AG04450 (cell line): Measurements from ENCODE around the gene EHMT1. TPM values are rescaled to one million over a fixed set of nuclear protein-coding genes. Genes with fewer than 3 reads are reported as not detected.

Experiments
- CTCF ChIA-PET: fragments of 300-600, 350-600 bp; formaldehyde crosslinking; extraction: SDS; loops from one replicate; lab custom pipeline; 2022; ENCODE audit warnings: antibody characterized with exemption, inconsistent platforms; lab: Charles Lee
- POLR2A ChIA-PET: fragments of 350-600 bp; formaldehyde crosslinking; extraction: SDS; loops from one replicate; lab custom pipeline; 2021; ENCODE audit warnings: antibody characterized with exemption, inconsistent platforms; lab: Yijun Ruan, JAX
- DNase-seq: peaks from one replicate; pipeline ENCODE4 v3.0.0-alpha.2; 2011; ENCODE audit warnings: low read depth, low spot score
- H3K27ac ChIP-seq: one replicate; pipeline ENCODE4 v1.5.1; 2012; ENCODE audit warnings: low read depth, low read length, control low read depth
- H3K27me3 ChIP-seq: one replicate; pipeline ENCODE4 v1.6.0; 2012; ENCODE audit warnings: low read length; ENCODE audit not compliant: control insufficient read depth, insufficient read depth
- H3K4me3 ChIP-seq: 2 replicates; pipeline ENCODE4 v1.5.1; 2011; ENCODE audit warnings: mild to moderate bottlenecking, low read depth, low read length, control low read depth
- H3K9me3 ChIP-seq: 2 replicates; pipeline ENCODE4 v1.5.1; 2012; ENCODE audit warnings: low read length; ENCODE audit not compliant: control insufficient read depth, insufficient read depth
- polyA plus RNA-seq: library from polyadenylated mRNA; depleted of rRNA; stranded (reverse); fragments of >200 nt; gene quantifications from 2 replicates; pipeline ENCODE4 v1.2.3, GENCODE V29; 2011
- TF ChIP-seq, protein P1 (sequence below): IDR thresholded peaks from 2 replicates; pipeline ENCODE4 v1.5.1; 2011; ENCODE audit warnings: low read depth, low read length, control low read depth, inconsistent platforms

The EHMT1 gene
- polyA plus RNA-seq, 1 experiment, result 26.1 TPM

DNA sequence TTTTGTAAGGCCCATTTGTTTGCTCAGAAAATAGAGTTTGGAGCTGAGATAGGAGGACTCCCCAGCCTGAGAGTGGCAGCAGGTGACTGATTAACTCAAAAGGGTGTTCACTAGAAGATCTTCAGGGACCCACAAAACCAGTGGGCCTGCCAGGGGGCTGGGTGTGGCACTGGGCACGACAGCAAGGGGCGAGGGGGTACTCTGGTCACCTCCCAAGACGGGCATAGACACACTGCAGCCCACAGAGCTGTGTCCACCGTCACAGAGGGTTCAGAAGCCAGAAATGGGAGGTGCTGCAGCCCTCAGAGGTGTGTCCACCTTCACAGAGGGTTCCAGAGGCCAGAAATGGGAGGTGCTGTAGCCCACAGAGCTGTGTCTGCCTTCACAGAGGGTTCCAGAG is 183.2 kb downstream of the EHMT1 start:
- ChIA-PET POLR2A (no interaction called here), CTCF (no interaction called here)
- TF ChIP-seq, protein P1, sequence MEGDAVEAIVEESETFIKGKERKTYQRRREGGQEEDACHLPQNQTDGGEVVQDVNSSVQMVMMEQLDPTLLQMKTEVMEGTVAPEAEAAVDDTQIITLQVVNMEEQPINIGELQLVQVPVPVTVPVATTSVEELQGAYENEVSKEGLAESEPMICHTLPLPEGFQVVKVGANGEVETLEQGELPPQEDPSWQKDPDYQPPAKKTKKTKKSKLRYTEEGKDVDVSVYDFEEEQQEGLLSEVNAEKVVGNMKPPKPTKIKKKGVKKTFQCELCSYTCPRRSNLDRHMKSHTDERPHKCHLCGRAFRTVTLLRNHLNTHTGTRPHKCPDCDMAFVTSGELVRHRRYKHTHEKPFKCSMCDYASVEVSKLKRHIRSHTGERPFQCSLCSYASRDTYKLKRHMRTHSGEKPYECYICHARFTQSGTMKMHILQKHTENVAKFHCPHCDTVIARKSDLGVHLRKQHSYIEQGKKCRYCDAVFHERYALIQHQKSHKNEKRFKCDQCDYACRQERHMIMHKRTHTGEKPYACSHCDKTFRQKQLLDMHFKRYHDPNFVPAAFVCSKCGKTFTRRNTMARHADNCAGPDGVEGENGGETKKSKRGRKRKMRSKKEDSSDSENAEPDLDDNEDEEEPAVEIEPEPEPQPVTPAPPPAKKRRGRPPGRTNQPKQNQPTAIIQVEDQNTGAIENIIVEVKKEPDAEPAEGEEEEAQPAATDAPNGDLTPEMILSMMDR, result no peak
- Histone ChIP-seq H3K27ac (no peak overlapping the region), H3K9me3 (no peaks in the 10 kb centered on the region), H3K4me3 (no peak overlapping the region), H3K27me3 (no peaks in the 10 kb centered on the region)
- no peak for DNase-seq

DNA sequence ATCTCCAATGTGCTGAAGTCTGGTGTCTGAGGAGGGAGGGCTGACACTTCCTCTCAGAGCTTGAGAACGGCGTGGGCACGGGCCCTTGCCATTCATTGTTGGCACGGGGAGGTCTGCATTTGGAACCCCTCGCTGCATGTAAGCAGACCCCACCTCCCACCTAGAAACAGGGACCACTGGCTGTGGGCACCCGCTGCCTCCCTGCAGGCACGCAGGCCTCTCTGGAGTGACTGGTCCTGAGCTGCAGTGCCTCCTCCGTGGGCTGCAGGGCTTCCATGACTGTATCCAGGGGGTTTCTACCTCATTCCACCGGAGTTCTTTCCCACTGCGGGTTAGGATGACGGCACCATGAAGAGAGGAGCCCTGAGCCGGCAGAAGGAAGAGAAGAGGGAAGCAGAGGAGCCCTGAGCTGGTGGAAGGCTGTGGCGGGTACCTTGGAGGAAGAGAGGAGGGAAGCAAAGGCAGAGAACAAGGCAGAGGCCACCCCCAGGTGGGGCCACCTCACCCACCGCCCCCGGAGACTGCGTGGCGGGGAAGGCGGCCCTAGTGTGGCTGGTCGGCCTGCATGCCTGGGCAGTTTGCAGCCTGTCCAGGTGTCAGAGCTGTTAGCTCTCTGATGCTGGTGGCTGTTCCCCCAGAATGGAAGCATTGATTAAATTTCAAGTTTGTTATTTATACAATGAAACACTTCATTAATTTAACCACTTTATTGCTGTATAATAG is 183.9 kb downstream of the EHMT1 start:
- Histone ChIP-seq H3K4me3 (no peak overlapping the region), H3K27ac (no peak overlapping the region), H3K9me3 (no peaks in the 10 kb centered on the region), H3K27me3 (no peaks in the 10 kb centered on the region)
- CTCF ChIA-PET, result no interaction called here
- POLR2A ChIA-PET, result no interaction called here
- DNase-seq, result no peak
- TF ChIP-seq, protein P1, result no peak

DNA sequence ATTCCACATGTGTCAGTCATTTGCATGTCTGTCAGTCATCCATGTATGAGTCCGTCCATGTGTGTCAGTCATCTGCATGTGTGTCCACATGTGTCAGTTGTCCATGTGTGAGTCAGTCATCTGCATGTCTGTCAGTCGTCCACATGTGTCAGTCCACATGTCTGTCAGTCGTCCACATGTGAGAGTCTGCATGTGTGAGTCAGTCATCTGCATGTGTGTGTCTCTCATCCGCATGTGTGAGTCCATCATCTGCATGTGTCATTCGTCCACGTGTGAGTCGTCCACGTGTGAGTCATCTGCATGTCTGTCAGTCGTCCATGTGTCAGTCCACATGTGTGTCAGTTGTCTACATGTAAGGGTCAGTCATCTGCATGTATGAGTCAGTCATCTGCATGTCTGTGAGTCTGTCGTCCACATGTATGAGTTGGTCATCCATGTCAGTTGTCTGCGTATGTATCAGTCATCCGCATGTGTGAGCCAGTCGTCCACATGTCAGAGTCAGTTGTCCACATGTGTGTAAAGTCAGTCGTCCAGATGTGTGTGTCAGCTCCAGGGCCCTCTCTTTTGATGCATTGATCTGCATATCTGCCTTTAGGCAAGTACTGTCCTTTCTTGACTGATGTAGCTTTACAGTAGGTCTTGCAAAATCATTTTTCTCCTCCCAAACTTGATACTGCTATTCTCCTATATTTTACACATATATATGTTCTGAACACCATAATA is 186.3 kb downstream of the EHMT1 start:
- Histone ChIP-seq H3K9me3 (peaks cover 5% of the 10 kb centered on the region; the same call in 1 of the 2 replicates), H3K27me3 (no peaks in the 10 kb centered on the region), H3K4me3 (no peak overlapping the region), H3K27ac (no peak overlapping the region)
- ChIA-PET POLR2A (interaction anchor here (0.7 kb wide), 1 partner anchor 120 kb away, joined by 3 read pairs; no protein-coding TSS in a partner anchor), CTCF (no interaction called here)
- TF ChIP-seq, protein P1, result no peak
- DNase-seq, result no peak

DNA sequence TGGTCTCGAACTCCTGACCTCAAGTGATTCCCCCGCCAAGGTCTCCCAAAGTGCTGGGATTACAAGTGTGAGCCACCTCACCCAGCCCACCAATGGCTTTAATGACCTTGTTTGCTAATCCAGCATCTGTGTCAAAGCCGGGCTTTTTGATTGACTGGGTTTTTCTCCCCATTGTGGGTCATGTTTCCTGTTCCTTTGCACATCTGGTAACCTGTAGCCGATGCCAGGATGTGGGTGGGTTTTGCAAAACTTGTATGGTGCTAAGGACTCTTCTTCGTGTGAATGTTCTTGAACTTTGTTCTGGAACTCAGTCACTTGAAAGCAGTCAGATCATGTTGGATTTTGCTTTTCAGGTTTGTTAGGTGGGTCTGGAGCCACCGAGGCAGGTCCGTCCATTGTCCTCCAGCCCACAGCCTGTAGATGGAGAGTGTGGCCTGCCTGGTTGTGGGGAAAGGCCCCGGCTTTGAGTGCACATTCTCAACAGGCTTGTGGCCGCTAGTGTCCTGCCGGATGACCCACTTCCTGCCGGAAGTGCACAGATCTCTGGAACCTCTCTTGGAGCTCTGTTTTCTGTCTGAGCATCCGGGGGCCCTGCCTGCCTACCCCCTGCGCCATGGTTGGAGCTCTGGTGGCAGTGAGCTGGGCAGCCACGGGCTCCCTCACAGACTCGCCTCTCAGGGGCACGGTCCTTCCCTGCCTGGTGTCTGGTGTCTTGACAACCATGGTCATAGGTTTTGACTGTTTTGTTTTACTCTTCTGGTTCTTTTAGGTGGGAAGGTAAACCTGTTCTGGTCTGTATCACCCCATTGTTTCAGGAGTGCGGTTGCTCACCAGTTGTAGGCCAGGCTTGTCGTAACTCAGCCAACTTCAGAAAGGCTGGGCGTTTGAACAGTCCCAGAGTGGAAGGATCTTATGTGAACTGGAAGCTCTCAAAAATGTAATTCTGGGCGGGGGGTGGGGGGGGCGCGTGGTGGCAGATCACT is 189.2 kb downstream of the EHMT1 start:
- Histone ChIP-seq H3K4me3 (no peak overlapping the region), H3K27me3 (no peaks in the 10 kb centered on the region), H3K9me3 (peaks cover 5% of the 10 kb centered on the region; the same call in 1 of the 2 replicates), H3K27ac (no peak overlapping the region)
- no peak for DNase-seq
- ChIA-PET POLR2A (no interaction called here), CTCF (no interaction called here)
- TF ChIP-seq, protein P1, result no peak
